Natural killer cell (primary cell): ENCODE results near the gene TMEM151A. TPM values are rescaled to one million over a fixed set of nuclear protein-coding genes. Genes with fewer than 3 reads are reported as not detected.
A peak's percentile ranks its signal among the peaks of the same experiment; 100 is the strongest.

Experiments
- ATAC-seq, 3 donors: fragments of 150-1000 bp in 2 of 3; fragments of 200-7000 bp in 1 of 3; cut with Tn5 transposase; 1 replicate in 1 of 3; 2 replicates in 2 of 3; pipeline ENCODE4 v1.10.0; 2021; ENCODE audit warnings: mild to moderate bottlenecking in 2 of 3, moderate library complexity in 2 of 3
- DNase-seq, 2 donors: peaks; one replicate each; pipeline versions ENCODE4 v3.0.0 to v3.0.0-alpha.2; 2013 to 2021; ENCODE audit warnings: mixed read lengths in 1 of 2
- H3K27ac ChIP-seq: one replicate; pipeline ENCODE4 v1.5.1; 2013; ENCODE audit warnings: mild to moderate bottlenecking, low read length
- H3K27me3 ChIP-seq: one replicate; pipeline ENCODE4 v1.6.1; 2013; ENCODE audit warnings: low read length; ENCODE audit not compliant: control insufficient read depth, insufficient read depth
- H3K36me3 ChIP-seq: one replicate; pipeline ENCODE4 v1.6.1; 2013; ENCODE audit warnings: low read length; ENCODE audit not compliant: control insufficient read depth, insufficient read depth
- H3K4me1 ChIP-seq: one replicate; pipeline ENCODE4 v1.6.1; 2013; ENCODE audit warnings: low read length; ENCODE audit not compliant: control insufficient read depth, insufficient read depth
- H3K4me3 ChIP-seq: one replicate; pipeline ENCODE4 v1.5.1; 2013; ENCODE audit warnings: low read length
- H3K9me3 ChIP-seq: one replicate; pipeline ENCODE4 v1.6.1; 2013; ENCODE audit warnings: low read length; ENCODE audit not compliant: control insufficient read depth, insufficient read depth
- H3K27ac Mint-ChIP-seq, 2 donors: one replicate each; pipeline ENCODE4 v1.8.0; 2022; ENCODE audit warnings: mild to moderate bottlenecking in 2 of 2, mixed read lengths in 2 of 2, moderate library complexity in 1 of 2
- H3K27me3 Mint-ChIP-seq, 2 donors: one replicate each; pipeline ENCODE4 v1.8.0; 2022; ENCODE audit warnings: low read depth in 2 of 2, mixed read lengths in 2 of 2
- H3K36me3 Mint-ChIP-seq: one replicate; pipeline ENCODE4 v1.8.0; 2022; ENCODE audit warnings: mixed read lengths
- H3K4me1 Mint-ChIP-seq, 2 donors: one replicate each; pipeline ENCODE4 v1.8.0; 2022; ENCODE audit warnings: mixed read lengths in 2 of 2
- H3K4me3 Mint-ChIP-seq: one replicate; pipeline ENCODE4 v1.8.0; 2022; ENCODE audit warnings: mild to moderate bottlenecking, moderate library complexity, mixed read lengths
- H3K9me3 Mint-ChIP-seq, 2 donors: one replicate each; pipeline ENCODE4 v1.8.0; 2022; ENCODE audit warnings: mixed read lengths in 2 of 2
- CTCF ChIP-seq: fragments of 200-600 bp; IDR thresholded peaks from one replicate; pipeline ENCODE4 v1.8.0; 2022; ENCODE audit warnings: antibody characterized with exemption
- WGBS: methylation state at CpG from one replicate; pipeline ENCODE4 v1.1.7; 2013; ENCODE audit warnings: missing lambda C conversion rate; ENCODE audit not compliant: insufficient coverage; 5-methylcytosine and 5-hydroxymethylcytosine counted together
- intact Hi-C: fragments of 100-400 bp; cut with micrococcal nuclease; formaldehyde crosslinking; loops from one replicate; pipeline ENCODE4 v1.14.2; 2022
- total RNA-seq, 4 donors: library from RNA; stranded (reverse); fragments of 120-200 nt in 1 of 4; gene quantifications; one replicate each; pipeline versions ENCODE4 v1.2.3 to v1.2.4, GENCODE V29; 2013 to 2022

TMEM151A gene
- total RNA-seq, 3 donors from 2014 or later (not counting 1 experiment from before 2014, with no cell fraction given) = not detected

- 62% methylated on average over 17 of the region's 17 CpGs for WGBS
- peak overlapping the region in 1 of 2 donors; percentile 44 for H3K27ac Mint-ChIP-seq
- intact Hi-C loops = no loop called here
These were observed 1.0 kb downstream of the TMEM151A start for GRCh38 chr11:66292543-66293332.

DNA sequence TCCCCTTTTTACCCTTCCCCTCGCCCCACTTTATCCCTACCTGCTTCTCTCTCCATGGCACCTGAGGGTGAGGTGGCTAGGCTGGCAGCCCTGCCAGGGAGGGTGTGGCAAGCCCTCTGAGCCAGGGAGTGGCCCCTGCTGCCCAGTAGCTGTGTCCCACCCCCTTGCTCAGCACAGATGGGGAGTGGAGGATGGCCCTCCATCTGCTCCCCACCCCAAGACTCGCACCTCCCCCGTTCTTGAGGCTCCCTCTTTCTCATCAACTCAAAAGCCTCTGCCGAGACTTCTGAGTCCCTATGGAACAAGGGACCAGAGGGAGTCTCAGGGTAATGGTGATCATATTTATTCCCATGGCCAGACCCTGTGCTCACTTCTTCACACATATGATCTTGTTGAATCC is 1.7 kb downstream of the TMEM151A start:
- Histone ChIP-seq H3K4me3 (no peak overlapping the region), H3K36me3 (no peaks in the 10 kb centered on the region), H3K27me3 (peaks cover 11% of the 10 kb centered on the region), H3K4me1 (peaks cover 25% of the 10 kb centered on the region), H3K27ac (no peak overlapping the region), H3K9me3 (no peaks in the 10 kb centered on the region)
- 89% methylated on average over 3 of the region's 4 CpGs for WGBS
- Mint-ChIP-seq H3K27ac (no peak overlapping the region), H3K4me1 (peaks cover 20 to 29% of the 10 kb centered on the region in 2 donors), H3K36me3 (no peaks in the 10 kb centered on the region), H3K27me3 (peaks cover 28 to 32% of the 10 kb centered on the region in 2 donors), H3K9me3 (no peaks in the 10 kb centered on the region), H3K4me3 (peak overlapping the region; percentile 21)
- no peak for TF ChIP-seq CTCF
- ATAC-seq (no peak), DNase-seq (no peak)
- intact Hi-C loops = no loop called here

More at GRCh38 chr11:66292543-66293332, 1.0 kb downstream of the TMEM151A start:
- H3K4me3 ChIP-seq = no peak overlapping the region
- H3K36me3 Mint-ChIP-seq = no peaks in the 10 kb centered on the region
- peaks cover 28 to 32% of the 10 kb centered on the region in 2 donors for H3K27me3 Mint-ChIP-seq
- no peaks in the 10 kb centered on the region for H3K9me3 Mint-ChIP-seq
- H3K4me1 ChIP-seq = peaks cover 31% of the 10 kb centered on the region
- H3K27ac ChIP-seq = no peak overlapping the region
- H3K4me3 Mint-ChIP-seq = peak overlapping the region; percentile 6
- peaks cover 11% of the 10 kb centered on the region for H3K27me3 ChIP-seq
- DNase-seq = no peak
- no peaks in the 10 kb centered on the region for H3K9me3 ChIP-seq
- peaks cover 24 to 34% of the 10 kb centered on the region in 2 donors for H3K4me1 Mint-ChIP-seq
- ATAC-seq = no peak
- H3K36me3 ChIP-seq = no peaks in the 10 kb centered on the region
- TF ChIP-seq CTCF = no peak

DNA sequence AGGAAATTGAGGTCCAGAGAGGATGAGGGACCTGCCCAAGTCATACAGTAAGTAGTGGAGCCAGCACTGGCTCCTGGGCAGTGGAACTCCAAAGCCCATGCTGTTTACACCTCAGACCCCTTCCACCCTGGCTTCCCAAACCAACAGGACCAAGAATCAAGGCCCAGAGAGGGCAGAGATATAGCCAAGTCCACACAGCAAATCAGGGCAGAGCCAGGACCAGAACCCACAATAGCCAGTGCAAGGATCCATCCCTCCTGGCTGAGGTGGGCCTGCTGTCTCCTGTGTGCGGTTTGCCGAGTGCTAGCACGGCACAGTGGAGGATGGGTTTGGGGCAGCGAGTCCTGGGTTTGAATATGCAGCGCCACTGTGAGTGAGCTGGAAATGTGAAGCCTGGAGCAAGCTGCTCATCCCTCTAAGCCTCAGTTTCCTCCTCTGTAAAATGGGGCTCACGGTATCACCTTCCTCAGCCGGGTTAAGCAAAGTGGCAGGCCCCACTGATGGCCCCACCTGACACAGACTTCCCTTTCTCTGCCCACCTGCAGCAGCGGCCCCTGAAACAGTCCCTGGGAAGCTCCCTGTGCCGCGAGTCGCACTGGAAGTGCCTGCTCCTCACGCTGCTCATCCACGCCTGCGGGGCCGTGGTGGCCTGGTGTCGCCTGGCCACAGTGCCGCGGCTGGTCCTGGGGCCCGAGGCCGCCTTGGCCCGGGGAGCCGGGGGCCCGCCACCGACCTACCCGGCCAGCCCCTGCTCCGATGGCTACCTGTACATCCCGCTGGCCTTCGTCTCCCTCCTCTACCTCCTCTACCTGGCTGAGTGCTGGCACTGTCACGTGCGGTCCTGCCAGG is 2.3 kb downstream of the TMEM151A start:
- DNase-seq = no peak
- H3K4me3 Mint-ChIP-seq = peak overlapping the region; percentile 21

More for the DNA sequence above, 2.3 kb downstream of the TMEM151A start:
- Histone ChIP-seq H3K4me1 (peaks cover 22% of the 10 kb centered on the region), H3K27me3 (peaks cover 11% of the 10 kb centered on the region), H3K4me3 (no peak overlapping the region), H3K27ac (no peak overlapping the region), H3K9me3 (no peaks in the 10 kb centered on the region), H3K36me3 (no peaks in the 10 kb centered on the region)
- WGBS = 81% methylated on average over 30 of the region's 30 CpGs
- no peak overlapping the region for H3K27ac Mint-ChIP-seq
- peaks cover 28 to 32% of the 10 kb centered on the region in 2 donors for H3K27me3 Mint-ChIP-seq
- no peak for TF ChIP-seq CTCF
- intact Hi-C loops = no loop called here
- ATAC-seq = no peak
- H3K36me3 Mint-ChIP-seq = no peaks in the 10 kb centered on the region
- H3K4me1 Mint-ChIP-seq = peaks cover 17 to 24% of the 10 kb centered on the region in 2 donors
- H3K9me3 Mint-ChIP-seq = no peaks in the 10 kb centered on the region
